AG04450 (cell line): ENCODE measurements around the gene NAIF1. TPM values are rescaled to one million over a fixed set of nuclear protein-coding genes. Genes with fewer than 3 reads are reported as not detected.
"Not testable (repeated sequence)": the region's sequence is repeated elsewhere in the genome, so short reads cannot be mapped to it uniquely, and the experiment has no call there.

Experiments
- CTCF ChIA-PET: fragments of 300-600, 350-600 bp; formaldehyde crosslinking; extraction: SDS; loops from one replicate; lab custom pipeline; 2022; ENCODE audit warnings: antibody characterized with exemption, inconsistent platforms; lab: Charles Lee
- POLR2A ChIA-PET: fragments of 350-600 bp; formaldehyde crosslinking; extraction: SDS; loops from one replicate; lab custom pipeline; 2021; ENCODE audit warnings: antibody characterized with exemption, inconsistent platforms; lab: Yijun Ruan, JAX
- DNase-seq: peaks from one replicate; pipeline ENCODE4 v3.0.0-alpha.2; 2011; ENCODE audit warnings: low read depth, low spot score
- H3K27ac ChIP-seq: one replicate; pipeline ENCODE4 v1.5.1; 2012; ENCODE audit warnings: low read depth, low read length, control low read depth
- H3K27me3 ChIP-seq: one replicate; pipeline ENCODE4 v1.6.0; 2012; ENCODE audit warnings: low read length; ENCODE audit not compliant: control insufficient read depth, insufficient read depth
- H3K4me3 ChIP-seq: 2 replicates; pipeline ENCODE4 v1.5.1; 2011; ENCODE audit warnings: mild to moderate bottlenecking, low read depth, low read length, control low read depth
- H3K9me3 ChIP-seq: 2 replicates; pipeline ENCODE4 v1.5.1; 2012; ENCODE audit warnings: low read length; ENCODE audit not compliant: control insufficient read depth, insufficient read depth
- CTCF ChIP-seq: IDR thresholded peaks from 2 replicates; pipeline ENCODE4 v1.5.1; 2011; ENCODE audit warnings: low read depth, low read length, control low read depth, inconsistent platforms
- polyA plus RNA-seq: library from polyadenylated mRNA; depleted of rRNA; stranded (reverse); fragments of >200 nt; gene quantifications from 2 replicates; pipeline ENCODE4 v1.2.3, GENCODE V29; 2011

Gene NAIF1
- polyA plus RNA-seq, 1 experiment: 7.5 TPM

GRCh38 chr9:128051932-128052709 lies 15.0 kb downstream of the NAIF1 start:
- no peaks in the 10 kb centered on the region for H3K27me3 ChIP-seq
- POLR2A ChIA-PET: no interaction called here
- CTCF ChIA-PET: interaction anchor here (2.0 kb wide), 1 partner anchor 18 kb away, joined by 6 read pairs; no protein-coding TSS in a partner anchor
- no peak overlapping the region for H3K4me3 ChIP-seq
- H3K9me3 ChIP-seq: no peaks in the 10 kb centered on the region
- no peak for DNase-seq
- TF ChIP-seq CTCF: no peak
- H3K27ac ChIP-seq: no peak overlapping the region

DNA sequence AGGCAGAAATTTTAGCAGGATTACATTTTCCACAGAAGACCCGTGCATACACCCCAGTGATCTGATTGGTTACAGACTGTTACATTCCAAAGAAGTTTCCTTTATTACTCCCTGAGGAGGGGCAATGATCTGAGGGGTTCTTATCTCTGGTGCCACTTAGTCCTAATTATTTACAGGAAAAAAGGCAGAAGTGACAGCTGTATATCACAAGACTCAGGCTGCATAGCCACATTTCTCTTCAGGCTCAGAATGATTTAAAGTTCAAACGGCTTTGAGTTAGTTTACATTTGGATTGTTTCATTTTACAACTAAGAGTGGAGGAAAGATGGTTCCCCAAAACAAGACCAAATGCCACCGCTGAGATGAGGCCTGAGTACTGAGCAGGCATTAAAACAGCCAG lies 17.3 kb downstream of the NAIF1 start:
- Histone ChIP-seq H3K4me3 (no peak overlapping the region), H3K27ac (no peak overlapping the region), H3K27me3 (no peaks in the 10 kb centered on the region), H3K9me3 (no peaks in the 10 kb centered on the region)
- ChIA-PET CTCF (no interaction called here), POLR2A (no interaction called here)
- TF ChIP-seq CTCF: no peak
- no peak for DNase-seq

DNA sequence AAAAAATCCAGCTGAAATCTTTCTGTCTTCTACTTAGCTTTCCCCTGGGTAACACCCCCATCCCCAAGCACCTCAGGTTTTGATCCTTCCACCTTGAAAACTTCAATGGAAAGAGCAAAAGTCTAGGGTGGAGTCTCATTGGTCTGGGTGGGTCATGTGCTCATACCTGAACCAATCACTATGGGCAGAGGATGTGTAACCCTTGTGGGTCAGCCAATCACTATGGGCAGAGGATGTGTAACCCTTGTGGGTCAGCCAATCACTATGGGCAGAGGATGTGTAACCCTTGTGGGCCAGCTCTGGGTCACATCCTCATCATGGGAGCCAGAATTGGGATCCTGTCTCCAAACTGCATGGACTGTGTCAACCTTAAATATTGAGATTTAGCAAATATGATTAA lies 18.5 kb downstream of the NAIF1 start:
- no peak for DNase-seq
- no peak for TF ChIP-seq CTCF
- Histone ChIP-seq H3K27ac (no peak overlapping the region), H3K4me3 (no peak overlapping the region), H3K27me3 (no peaks in the 10 kb centered on the region), H3K9me3 (no peaks in the 10 kb centered on the region)
- ChIA-PET CTCF (interaction anchor here (0.5 kb wide), 1 partner anchor 179 kb away, joined by 3 read pairs; no protein-coding TSS in a partner anchor), POLR2A (interaction anchor here (0.6 to 1.0 kb wide), 3 partner anchors 11 to 47 kb away, joined by 6 to 8 read pairs (median 7); no protein-coding TSS in a partner anchor)

DNA sequence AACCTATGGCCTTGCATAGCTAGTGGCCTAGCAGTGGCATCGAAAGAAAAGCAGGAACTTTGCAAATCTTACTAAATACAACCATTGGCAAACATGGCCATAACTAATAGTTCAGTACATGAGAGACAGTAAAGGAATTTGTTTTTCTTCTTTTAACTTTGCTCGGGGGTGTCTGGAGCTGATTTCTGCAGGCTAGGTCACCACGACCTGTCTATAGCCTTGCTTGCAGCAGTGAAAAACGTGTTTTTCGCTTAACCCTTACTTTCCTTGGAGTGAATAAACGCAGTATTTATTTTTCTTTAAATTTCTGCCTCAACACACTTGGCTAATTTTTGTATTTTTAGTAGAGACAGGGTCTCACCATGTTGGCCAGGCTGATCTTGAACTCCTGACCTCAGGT lies 19.9 kb downstream of the NAIF1 start:
- peaks cover 1% of the 10 kb centered on the region for H3K27me3 ChIP-seq
- no peaks in the 10 kb centered on the region for H3K9me3 ChIP-seq
- POLR2A ChIA-PET: interaction anchor here (0.6 kb wide), 1 partner anchor 44 kb away, joined by 4 read pairs; no protein-coding TSS in a partner anchor
- H3K4me3 ChIP-seq: no peak overlapping the region
- TF ChIP-seq CTCF: no peak
- DNase-seq: no peak
- CTCF ChIA-PET: interaction anchor here (0.6 to 3.0 kb wide), 3 partner anchors 12 to 104 kb away, joined by 3 to 15 read pairs (median 7); no protein-coding TSS in a partner anchor
- no peak overlapping the region for H3K27ac ChIP-seq

DNA sequence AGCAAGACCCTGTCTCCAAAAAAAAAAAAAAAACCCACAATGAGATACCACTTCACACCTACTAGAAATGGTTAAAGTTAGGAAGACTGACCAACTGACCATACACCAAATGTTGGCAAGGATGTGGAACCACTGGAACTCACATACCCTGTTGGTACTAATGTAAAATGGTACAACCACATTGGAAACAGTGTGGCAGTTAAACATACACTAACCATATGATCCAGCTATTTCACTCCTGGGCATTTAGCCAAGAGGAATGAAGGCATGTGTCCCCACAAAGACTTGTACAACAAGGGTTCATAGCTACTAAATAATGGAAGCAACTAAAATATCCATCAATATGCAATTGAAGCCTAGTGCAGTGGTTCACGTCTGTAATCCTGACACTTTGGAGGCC lies 21.3 kb downstream of the NAIF1 start:
- peaks cover 3% of the 10 kb centered on the region for H3K27me3 ChIP-seq
- ChIA-PET POLR2A (interaction anchor here (0.6 to 0.8 kb wide), 2 partner anchors 28 to 96 kb away, joined by 4 to 5 read pairs; no protein-coding TSS in a partner anchor), CTCF (interaction anchor here (0.6 to 3.0 kb wide), 3 partner anchors 11 to 104 kb away, joined by 3 to 15 read pairs (median 4); no protein-coding TSS in a partner anchor)
- no peaks in the 10 kb centered on the region for H3K9me3 ChIP-seq
- no peak for DNase-seq
- TF ChIP-seq CTCF: no peak
- no peak overlapping the region for H3K4me3 ChIP-seq
- no peak overlapping the region for H3K27ac ChIP-seq

- CTCF ChIA-PET: interaction anchor here (0.6 to 3.0 kb wide), 3 partner anchors 10 to 103 kb away, joined by 3 to 15 read pairs (median 4); no protein-coding TSS in a partner anchor
- not testable (repeated sequence) for H3K27me3 ChIP-seq, H3K9me3 ChIP-seq, DNase-seq, H3K4me3 ChIP-seq, H3K27ac ChIP-seq
- POLR2A ChIA-PET: interaction anchor here (0.6 to 0.8 kb wide), 2 partner anchors 28 to 95 kb away, joined by 4 to 5 read pairs; no protein-coding TSS in a partner anchor
Measured at GRCh38 chr9:128045409-128045808, 21.7 kb downstream of the NAIF1 start.
